DOHH2 (cell line): ENCODE results near the gene RAPGEF1.

Experiments
- CTCF ChIP-seq: fragments of 200-600 bp; sonication (generic); IDR thresholded peaks from one replicate; pipeline ENCODE4 v1.5.1; 2014; ENCODE audit warnings: antibody characterized with exemption, mild to moderate bottlenecking, low read depth, low read length; ENCODE audit not compliant: poor library complexity, severe bottlenecking
- EZH2phosphoT487 ChIP-seq: fragments of 200-600 bp; sonication (generic); IDR thresholded peaks from 2 replicates; pipeline ENCODE4 v1.6.1; 2017; ENCODE audit warnings: borderline replicate concordance, mild to moderate bottlenecking, antibody characterized with exemption, low read length, moderate library complexity, mixed read lengths

GRCh38 chr9:131609099-131609830, 130.6 kb downstream of the RAPGEF1 start:
- no peak for TF ChIP-seq EZH2phosphoT487
- no peak for TF ChIP-seq CTCF
